NCI-H2196 treated with DMSO at 0.1 percent for 48 hours (cell line): ENCODE data around the gene CHCHD6.
A peak's percentile ranks its signal among the peaks of the same experiment; 100 is the strongest.

Experiments used
- DNase-seq: peaks from one replicate; lab custom pipeline; 2025; ENCODE audit not compliant: unreplicated experiment; lab: John Stamatoyannopoulos, UW

The CHCHD6 gene

GRCh38 chr3:126742057-126742456, 38.0 kb downstream of the CHCHD6 start:
- no peak for DNase-seq

- no peak for DNase-seq
These were observed 39.3 kb downstream of the CHCHD6 start for GRCh38 chr3:126743350-126743749.

GRCh38 chr3:126743781-126744180, 39.7 kb downstream of the CHCHD6 start:
- DNase-seq, result no peak

GRCh38 chr3:126745760-126746394, 41.8 kb downstream of the CHCHD6 start:
- DNase-seq, result no peak

GRCh38 chr3:126746395-126747177, 42.5 kb downstream of the CHCHD6 start:
- DNase-seq, result no peak

- DNase-seq, result no peak
These were observed 43.7 kb downstream of the CHCHD6 start for GRCh38 chr3:126747768-126748167.

GRCh38 chr3:126748701-126749546, 44.9 kb downstream of the CHCHD6 start:
- DNase-seq, result no peak

GRCh38 chr3:126749547-126749875, 45.5 kb downstream of the CHCHD6 start:
- no peak for DNase-seq

GRCh38 chr3:126749931-126750755, 46.1 kb downstream of the CHCHD6 start:
- DNase-seq, result no peak

GRCh38 chr3:126750756-126751121, 46.7 kb downstream of the CHCHD6 start:
- DNase-seq, result no peak

GRCh38 chr3:126751611-126752302, 47.7 kb downstream of the CHCHD6 start:
- DNase-seq, result no peak

- DNase-seq, result peak; percentile 66
These were observed 48.5 kb downstream of the CHCHD6 start for GRCh38 chr3:126752303-126753190.

- no peak for DNase-seq
These were observed 49.4 kb downstream of the CHCHD6 start for GRCh38 chr3:126753191-126754160.

GRCh38 chr3:126755866-126756265, 51.8 kb downstream of the CHCHD6 start:
- no peak for DNase-seq

GRCh38 chr3:126758026-126758425, 54.0 kb downstream of the CHCHD6 start:
- no peak for DNase-seq

GRCh38 chr3:126758882-126759281, 54.8 kb downstream of the CHCHD6 start:
- no peak for DNase-seq

GRCh38 chr3:126760541-126760940, 56.5 kb downstream of the CHCHD6 start:
- DNase-seq, result no peak

GRCh38 chr3:126763035-126763434, 59.0 kb downstream of the CHCHD6 start:
- DNase-seq, result no peak
